ENCODE data around the gene GAS2.

GAS2 gene

DNA sequence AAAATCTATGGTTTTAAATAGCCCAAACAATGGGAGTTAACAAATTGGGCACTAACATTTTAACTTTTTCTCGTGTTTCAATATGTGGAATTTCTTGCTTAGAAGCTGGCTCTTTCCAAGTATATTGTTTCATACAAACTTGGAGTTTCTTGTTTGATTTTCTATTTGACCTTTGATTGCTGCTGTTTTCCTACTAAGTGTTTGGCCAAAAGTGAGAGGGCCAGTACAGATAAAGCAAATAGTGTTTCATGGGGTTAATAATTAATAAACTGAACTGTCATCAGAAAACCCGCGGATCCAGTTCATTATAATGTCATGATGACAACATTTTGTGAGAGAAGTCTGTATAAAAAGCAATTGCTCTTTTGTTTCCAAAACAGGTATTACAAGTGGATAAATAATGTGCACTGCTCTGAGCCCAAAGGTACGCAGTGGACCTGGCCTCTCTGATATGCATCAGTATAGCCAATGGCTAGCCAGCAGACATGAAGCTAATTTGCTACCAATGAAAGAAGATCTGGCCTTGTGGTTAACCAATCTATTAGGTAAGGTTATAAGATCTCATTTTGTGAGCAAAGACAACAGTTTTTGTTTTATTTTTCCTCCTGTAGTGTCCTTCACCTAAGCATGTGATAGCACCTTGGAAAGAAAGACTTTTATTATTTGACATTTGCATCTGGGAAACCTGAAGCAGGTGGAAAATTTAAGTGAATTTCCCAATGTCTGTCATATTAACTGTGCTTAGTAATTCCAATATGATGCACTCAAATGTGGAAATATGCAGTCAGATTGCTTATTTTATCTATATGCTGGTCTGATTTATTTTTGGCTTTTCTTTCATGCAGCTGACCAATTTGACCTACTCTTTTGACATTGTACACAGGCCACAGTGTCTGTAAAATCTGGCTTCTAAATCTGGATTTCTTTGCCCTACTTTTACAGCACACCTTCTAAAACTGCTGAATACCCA, 8.3 kb downstream of the GAS2 start:
- peak; percentile 49 for DNase-seq (ENCODE audit: low spot score)

DNA sequence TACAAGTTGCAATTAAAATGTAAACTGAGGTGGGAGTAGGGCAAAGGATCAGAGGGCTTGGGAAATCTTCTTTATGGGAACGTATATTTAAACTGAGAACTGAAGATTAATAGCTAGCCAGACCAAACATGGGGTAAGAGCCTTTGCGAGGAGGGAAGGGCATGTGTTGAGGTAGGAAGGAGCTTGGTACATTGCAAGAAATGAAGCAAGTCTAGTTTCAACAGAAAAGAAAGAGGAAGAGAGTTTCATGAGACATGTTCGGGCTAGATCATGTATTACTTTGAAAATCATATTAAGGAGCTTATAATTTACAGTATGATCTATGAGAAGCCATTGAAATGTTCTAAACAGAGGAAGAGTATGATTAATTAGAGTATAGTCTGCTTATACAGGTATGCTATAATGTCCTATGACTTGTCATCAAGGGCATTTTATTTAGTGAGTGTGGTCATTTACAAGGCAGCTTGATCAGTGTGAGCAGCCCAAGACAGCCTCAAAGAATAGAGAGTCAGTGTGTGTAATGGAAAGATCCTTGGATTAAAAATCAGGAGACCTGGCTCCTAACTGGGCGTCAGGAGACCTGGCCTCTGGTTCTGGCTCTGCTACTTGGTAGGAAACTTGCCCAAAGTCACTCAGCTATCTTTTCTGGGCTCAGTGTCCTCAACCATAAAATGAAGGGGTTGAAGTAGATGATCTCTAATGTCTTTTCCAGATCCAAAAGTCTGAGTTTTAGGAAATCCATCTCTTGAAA, 10.9 kb downstream of the GAS2 start:
- DNase-seq (ENCODE audit: low spot score): no peak

DNA sequence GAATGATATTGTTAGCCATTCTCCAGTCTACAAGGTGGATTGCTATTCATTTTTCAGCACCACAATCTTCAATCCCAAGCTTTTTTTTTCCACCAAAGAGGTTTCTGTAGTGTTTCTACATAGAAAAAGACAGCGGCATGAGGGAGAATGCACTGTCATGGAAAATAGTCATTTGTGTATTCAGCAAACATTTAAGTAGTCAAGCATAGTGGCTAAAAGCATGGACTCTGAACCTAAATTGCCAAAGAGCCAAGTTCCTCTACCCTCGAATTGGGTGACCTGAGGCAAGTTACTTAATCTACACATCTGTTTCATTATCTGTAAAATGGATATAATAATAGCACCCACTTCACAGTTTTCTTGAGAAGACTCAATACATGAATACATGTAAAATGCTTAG, 14.2 kb downstream of the GAS2 start:
- DNase-seq (ENCODE audit: low spot score): no peak

DNA sequence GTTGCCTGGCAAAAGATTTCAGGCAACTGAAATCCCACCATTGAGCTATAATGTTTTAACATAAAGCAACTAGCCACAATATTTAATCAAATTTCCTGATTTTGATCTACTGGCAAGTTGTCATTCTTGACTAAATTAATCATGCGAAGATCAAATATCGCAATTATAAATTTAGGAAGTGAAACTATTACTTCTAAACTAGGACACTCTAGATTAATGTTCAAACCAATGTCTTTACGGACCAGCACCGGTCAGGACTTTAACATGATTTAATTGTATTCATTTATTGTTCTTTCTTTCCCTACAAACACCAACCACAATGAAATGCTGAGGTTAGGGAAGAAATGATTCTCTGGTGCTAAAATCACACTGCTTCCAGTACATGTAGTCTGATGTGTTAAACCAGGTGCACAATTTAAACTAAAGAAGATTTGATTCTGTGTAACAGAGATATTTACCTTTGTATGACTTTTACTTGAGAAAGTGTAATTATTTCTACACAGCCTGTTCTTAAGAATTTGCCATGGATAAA, 14.9 kb downstream of the GAS2 start:
- no peak for DNase-seq (ENCODE audit: low spot score)

DNA sequence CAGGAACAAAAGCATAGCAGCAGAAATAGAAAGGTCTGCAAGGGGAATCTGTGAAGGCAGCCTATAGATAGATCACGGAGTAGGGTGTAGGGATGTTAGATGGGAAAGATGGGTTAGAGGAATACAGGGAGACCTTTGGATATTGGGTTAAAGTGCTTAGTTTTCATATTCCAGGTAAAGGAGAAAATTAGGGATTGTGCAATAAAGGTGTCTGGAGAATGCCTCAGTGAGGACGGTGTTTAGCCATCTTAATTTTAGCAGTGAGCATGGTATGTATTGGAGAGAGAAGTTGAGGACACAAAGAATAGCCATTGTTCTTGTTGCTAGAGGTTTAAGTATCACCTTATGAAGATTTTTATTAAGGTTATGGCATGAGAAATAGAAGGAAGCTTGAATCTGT, 17.7 kb downstream of the GAS2 start:
- no peak for DNase-seq (ENCODE audit: low spot score)

DNA sequence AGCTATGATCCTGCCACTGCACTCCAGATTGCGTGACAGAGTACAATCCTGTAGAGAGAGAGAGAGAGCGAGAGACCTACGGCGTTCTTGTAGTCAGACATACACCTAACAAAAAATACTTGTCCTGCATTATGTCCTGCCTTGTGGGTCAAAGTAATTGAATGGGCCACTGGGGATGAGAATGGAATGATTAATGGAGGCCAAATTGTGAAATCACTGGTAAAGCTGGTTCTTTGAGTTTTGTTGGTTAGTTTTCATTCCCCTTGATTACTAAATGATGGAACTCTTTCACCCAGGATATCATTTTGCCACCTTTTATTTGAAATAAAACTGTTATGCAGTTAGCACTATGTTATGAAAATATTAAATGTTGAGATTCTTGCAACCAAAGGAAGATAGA, 18.7 kb downstream of the GAS2 start:
- no peak for DNase-seq (ENCODE audit: low spot score)

DNA sequence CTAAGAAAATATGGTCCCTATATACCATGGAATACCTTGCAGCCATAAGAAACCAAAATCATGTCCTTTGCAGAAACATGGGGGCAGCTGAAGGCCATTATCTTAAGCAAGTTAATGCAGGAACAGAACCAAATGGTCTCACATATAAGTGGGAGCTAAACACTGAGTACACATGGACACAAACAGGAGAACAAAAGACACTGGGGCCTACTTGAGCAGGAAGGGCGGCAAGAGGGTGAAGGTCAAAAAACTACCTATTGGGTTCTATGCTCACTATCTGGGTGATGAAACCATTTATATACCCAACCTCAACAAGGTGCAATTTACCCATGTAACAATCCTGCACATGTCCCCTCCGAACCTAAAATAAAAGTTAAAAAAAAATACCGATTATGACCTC, 22.5 kb downstream of the GAS2 start:
- DNase-seq (ENCODE audit: low spot score): no peak

DNA sequence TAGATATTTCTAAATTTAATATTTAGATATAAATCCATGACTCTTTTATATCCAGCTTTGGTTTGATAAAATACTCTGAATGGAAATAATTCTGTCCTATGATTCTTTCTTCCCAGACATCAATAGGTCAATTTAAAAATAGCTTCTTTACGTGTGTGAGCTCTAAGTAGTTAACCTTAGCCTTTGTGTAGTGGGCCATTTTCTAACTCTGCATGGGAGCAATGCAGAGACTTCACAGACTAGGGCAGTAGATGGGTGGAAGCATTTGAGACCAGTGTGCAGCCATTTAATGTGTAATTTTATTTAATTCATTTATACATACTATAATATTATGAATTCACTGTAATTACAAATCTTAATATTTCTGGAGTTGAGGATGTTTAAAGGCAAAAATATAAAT, 23.8 kb downstream of the GAS2 start:
- DNase-seq (ENCODE audit: low spot score): no peak

DNA sequence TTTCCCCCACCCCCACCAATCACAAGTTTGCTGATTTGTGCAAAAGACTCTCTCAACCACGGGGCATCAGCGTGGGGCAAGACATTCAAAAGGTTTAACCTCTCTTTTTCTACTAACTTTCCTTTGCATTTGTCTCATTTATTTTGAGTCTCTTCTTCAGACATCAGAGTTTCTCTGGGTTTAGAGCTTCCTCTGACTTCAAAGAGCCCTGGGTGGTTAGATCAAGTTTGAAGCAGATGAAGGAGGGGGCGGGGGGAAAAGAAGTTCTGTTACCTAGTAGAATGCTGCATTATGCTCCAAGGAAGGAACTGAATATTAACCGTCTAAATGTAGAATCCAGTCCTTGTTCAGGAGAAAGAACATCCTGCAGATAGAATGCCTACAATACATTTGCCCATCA, 24.5 kb downstream of the GAS2 start:
- DNase-seq (ENCODE audit: low spot score): no peak

DNA sequence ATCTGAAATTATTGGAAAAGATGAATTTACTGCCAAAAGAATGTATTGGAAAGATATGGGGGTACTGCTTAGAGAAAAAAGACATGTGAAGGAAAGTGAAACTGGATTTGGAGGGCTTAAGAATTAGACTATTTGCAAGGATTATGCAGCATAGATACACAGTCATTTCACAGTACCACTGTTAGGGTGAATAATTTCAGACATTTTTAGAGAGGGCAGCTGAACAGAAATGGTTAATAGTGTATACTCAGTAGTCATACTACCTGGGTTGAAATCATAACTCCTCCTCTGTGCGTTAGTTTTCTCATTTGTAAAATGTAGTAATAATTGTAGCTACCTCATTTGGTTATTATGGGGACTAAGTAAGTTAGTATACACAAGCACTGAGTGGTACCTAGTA, 33.0 kb downstream of the GAS2 start:
- DNase-seq (ENCODE audit: low spot score): no peak

DNA sequence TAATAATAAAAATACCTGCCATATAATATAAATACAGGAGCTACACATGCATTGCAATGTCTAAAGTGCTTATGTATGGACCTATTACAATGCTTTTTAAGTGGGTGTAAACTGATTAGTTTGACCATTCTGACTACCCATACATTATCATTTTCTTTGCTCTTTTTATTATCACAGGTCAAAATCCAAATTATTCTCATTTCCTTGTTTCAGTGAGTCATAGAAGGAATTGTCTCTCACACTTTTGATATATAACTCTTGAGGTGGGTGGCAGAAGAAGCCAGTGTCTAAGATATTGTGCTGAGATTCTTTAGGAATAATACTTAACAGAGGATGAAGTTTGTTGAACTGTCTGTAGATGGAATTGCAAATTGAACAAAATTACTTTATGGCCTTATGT, 35.6 kb downstream of the GAS2 start:
- peak; percentile 15 for DNase-seq (ENCODE audit: low spot score)

DNA sequence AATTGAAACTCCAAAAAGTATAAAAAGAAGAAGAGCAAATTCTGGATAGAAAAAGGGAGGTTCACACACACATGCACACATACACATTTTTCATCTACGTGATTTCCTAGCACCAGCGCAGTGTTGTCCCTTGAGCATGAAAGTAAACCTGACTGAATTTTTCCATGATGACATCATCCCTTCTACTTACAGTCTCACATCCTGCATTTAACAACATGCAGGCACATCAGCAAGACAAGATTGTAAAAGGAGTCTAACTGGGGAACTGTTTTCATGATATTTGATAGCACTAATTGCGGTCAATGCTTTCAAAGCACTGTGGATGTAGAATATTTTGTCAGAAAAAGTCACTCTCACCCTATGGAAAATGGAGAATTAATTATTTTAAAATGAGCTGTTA, 36.6 kb downstream of the GAS2 start:
- peak; percentile 90 for DNase-seq (ENCODE audit: low spot score)

DNA sequence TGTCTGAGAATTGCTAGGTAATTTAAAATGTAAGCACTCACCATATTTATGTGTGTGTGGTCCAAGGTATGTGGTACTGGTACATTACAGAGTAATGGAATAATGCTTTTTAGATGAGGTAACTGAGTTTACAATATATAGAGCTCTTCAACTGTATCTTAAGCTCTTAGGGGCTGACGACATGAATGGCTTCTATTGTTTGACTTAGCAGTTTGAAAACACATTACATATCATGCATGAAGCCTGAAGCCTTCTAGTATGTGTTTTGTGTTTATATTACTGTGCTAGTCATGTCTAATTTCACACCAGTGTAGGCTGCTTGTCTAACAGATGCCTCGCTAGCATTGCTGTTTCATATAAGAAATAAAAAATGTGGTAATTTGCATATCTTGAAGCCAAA, 37.2 kb downstream of the GAS2 start:
- peak; percentile 43 for DNase-seq (ENCODE audit: low spot score)

DNA sequence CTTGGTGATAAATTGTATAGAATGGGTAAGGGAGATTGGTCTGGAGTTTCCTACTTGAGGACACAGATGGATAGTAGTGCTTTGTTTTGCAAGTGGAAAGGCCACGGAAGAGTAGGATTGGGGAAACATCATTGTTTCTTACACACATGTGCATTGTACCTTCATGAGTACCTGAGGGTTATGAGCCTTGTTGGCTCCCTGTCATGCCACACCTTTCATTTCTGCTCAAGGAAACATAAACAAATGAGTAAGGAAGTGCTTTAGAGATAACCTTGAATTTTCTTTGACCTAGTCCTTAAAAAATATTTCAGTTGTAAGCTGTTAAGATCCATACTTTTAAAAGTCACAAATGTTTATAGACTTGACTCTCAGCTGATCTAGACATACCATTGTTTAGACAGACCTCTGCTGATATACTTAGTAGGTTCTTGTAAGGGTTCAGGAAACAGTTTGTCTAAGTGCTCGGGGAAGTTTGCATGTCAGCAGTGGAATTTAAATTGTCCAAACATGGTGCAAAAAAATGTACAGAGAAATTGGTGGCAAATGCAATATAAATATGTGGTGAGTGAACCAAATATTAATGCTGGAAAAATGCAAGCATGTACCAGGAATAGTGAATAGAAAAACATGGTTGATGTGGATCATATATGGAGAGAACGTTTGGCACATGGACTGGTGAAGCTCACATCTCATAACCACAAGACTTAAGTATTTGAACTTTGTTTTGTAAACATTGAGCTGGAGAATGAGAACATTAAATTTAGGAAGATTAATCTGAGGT, 40.9 kb downstream of the GAS2 start:
- no peak for DNase-seq (ENCODE audit: low spot score)

DNA sequence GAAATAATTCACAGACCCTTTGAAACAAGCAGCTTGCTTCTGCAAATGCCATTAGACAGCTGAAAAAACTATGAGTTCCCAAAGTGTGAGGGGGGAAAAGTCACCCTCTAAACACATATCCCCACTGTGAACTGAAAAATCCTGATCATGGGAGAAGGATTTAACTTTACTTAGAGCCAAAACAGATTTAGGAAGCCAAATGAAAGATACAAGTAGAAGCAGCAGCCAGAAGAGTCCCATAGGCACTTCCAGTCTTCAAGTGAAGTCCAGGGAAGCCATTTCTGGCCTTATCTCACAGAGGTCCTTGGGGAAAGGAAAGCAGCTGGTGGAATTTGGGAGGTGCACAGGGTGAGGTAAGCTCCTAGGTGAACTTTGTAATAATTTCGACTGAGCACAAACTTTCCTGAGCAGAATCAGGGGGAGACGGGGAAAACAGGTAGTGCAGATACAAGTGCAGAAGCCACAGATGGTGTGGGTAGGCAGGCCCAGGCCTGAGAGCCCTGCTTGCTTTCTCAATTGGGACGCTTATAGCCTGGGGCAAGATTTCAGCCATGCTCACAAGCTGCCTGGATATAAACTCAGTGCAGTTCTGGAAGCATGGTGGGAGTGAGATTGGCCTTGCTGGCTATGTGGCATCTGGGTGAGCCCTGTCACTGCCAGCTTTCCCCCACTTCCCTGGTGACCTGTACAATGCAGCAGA, 44.8 kb downstream of the GAS2 start:
- no peak for DNase-seq (ENCODE audit: low spot score)

DNA sequence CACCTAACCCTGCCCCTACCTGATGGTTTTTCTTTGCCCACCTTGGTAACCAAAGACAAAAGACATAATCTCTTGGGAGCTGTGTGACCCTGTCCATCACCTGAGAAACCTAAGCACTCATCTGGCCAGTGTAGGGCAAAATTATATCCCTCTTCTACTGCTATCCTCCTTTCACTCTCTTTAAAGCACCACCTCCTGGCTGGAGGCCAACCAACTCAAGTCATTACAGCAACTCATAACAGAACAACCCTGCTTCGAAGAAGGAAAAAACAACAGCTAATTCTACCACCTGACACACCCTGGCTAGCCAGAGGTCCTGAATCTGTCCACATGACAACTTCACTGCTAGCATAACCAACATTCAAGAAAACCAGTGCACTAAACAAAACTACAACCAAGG, 45.5 kb downstream of the GAS2 start:
- DNase-seq (ENCODE audit: low spot score): peak; percentile 20

DNA sequence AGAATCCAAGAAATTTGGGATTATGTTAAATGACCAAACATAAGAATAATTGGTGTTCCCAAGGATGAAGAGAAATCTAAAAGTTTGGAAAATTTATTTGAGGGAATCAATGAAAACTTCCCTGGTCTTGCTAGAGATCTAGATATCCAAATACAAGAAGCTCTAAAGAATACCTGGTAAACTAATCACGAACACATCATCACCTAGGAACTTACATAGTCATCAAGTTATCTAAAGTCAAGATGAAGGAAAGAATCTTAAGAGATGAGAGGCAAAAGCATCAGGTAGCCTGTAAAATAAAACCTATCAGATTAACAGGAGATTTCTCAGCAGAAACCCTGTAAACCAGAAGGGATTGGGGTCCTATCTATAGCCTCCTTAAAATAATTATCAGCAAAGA, 46.9 kb downstream of the GAS2 start:
- no peak for DNase-seq (ENCODE audit: low spot score)

DNA sequence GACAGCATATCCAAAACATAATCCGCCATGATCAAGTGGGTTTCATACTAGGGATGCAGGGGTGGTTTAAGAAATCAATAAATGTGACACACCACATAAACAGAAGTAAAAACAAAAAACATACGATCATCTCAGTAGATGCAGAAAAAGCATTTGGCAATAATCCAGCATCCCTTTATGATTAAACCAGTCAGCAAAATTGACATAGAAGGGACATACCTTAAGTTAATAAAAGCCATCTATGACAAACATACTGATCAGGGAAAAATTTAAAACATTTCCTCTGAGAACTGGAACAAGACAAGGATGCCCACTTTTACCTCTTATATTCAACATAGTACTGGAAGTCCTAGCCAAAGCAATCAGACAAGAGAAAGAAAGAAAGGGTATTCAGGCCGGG, 49.6 kb downstream of the GAS2 start:
- no peak for DNase-seq (ENCODE audit: low spot score)

DNA sequence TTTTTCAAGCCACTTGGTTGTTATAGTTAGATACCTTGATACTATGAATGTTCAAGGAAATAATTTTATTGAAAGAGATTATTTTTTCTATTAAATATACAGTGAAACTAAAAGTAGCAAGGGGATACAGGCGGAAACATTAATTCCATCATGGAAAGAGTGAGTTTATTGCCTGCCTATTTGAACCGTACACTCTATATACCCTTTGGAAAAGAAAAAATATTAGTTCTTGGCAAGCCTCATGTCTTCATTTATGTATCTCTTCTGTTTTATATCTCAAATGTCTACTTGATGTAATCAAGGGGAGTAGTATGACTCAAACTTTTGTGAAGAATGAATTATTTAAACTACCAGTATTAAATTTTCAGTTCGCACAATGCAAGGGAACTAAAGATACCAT, 54.0 kb downstream of the GAS2 start:
- DNase-seq (ENCODE audit: low spot score): no peak

DNA sequence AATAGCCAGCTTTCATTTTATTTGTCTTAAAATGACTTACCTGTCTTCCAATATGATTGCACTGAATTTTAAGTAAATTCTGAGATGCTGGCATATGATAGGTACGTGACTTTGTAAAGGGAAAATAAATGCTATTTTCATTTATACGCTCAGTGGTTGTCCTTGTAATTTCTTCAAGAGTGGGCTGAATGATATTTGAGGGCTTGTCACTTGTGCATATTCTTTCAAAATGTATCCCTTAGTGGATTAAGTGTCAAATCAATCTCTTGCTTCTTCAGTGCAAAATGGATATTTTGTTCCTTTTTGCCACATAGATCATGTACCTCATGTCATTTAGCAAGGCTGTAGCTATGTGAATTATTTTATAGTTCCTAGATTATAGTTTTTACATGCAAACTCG, 56.9 kb downstream of the GAS2 start:
- no peak for DNase-seq (ENCODE audit: low spot score)

DNA sequence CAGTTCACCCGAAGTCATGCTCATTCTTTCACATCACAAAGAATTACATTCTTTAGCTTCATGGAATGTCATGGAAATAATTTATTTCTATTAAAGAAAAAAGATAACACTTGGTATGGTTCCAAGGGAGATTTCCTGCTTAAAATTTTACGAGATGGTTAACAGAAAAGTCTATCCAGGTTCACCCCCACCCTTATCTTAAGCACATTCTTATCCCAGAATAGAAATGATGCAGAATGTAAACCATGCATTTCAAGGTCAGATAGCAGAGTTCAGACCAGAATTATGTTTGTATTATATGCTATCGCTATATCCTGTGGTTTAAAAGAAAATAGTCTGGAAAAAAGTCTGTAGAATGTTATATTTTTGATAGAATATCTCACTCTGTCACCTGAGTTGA, 58.7 kb downstream of the GAS2 start:
- DNase-seq (ENCODE audit: low spot score): no peak

All from kidney tubule cell (primary cell).